Gastroesophageal sphincter (tissue), 4 donors: ENCODE measurements around the gene PCDH12. TPM values are rescaled to one million over a fixed set of nuclear protein-coding genes. Genes with fewer than 3 reads are reported as not detected.
"Not testable (repeated sequence)": the region's sequence is repeated elsewhere in the genome, so short reads cannot be mapped to it uniquely, and the experiment has no call there.

ENCODE experiments used
- ATAC-seq: fragments of 150-250 bp; one replicate; pipeline ENCODE4 v1.9.1; 2016; ENCODE audit warnings: mild to moderate bottlenecking, moderate library complexity
- H3K27ac ChIP-seq, 4 donors: fragments of 200-600 bp; sonication (generic) in 3 of 4; 1 replicate in 3 of 4; 2 replicates in 1 of 4; pipeline ENCODE4 v1.5.1; 2016 to 2019
- H3K27me3 ChIP-seq: fragments of 200-600 bp; sonication (generic); one replicate; pipeline ENCODE4 v1.5.1; 2019
- H3K36me3 ChIP-seq, 2 donors: fragments of 200-600 bp; sonication (generic); one replicate each; pipeline ENCODE4 v1.5.1; 2019; ENCODE audit warnings: control low read depth in 1 of 2
- H3K4me1 ChIP-seq, 3 donors: fragments of 200-600 bp; sonication (generic); 1 replicate in 2 of 3; 2 replicates in 1 of 3; pipeline ENCODE4 v1.5.1; 2016 to 2019; ENCODE audit warnings: control low read depth in 2 of 3
- H3K4me3 ChIP-seq, 2 donors: fragments of 200-600 bp; sonication (generic); one replicate each; pipeline ENCODE4 v1.5.1; 2019; ENCODE audit warnings: mild to moderate bottlenecking in 1 of 2, moderate library complexity in 1 of 2
- H3K9me3 ChIP-seq, 3 donors: fragments of 200-600 bp; sonication (generic); one replicate each; pipeline ENCODE4 v1.5.1; 2017 to 2019; ENCODE audit warnings: control low read depth in 2 of 3
- CTCF ChIP-seq, 4 experiments: fragments of 200-600 bp in 2 of 4; fragments of 450-650 bp in 2 of 4; sonication (generic) in 1 of 4; IDR thresholded peaks; one replicate each; pipeline ENCODE4 v1.5.1; 2017 to 2019; ENCODE audit warnings: antibody characterized with exemption in 4 of 4, mild to moderate bottlenecking in 2 of 4, moderate library complexity in 2 of 4
- EP300 ChIP-seq: sonication (generic); formaldehyde crosslinking; IDR thresholded peaks from one replicate; pipeline ENCODE4 v1.6.1; 2017; ENCODE audit warnings: antibody characterized with exemption, mild to moderate bottlenecking
- POLR2A ChIP-seq, 2 donors: fragments of 450-650 bp; IDR thresholded peaks; one replicate each; pipeline ENCODE4 v1.6.1; 2017; ENCODE audit warnings: antibody characterized with exemption in 2 of 2, mild to moderate bottlenecking in 2 of 2, moderate library complexity in 1 of 2
- POLR2AphosphoS5 ChIP-seq: sonication (generic); formaldehyde crosslinking; IDR thresholded peaks from one replicate; pipeline ENCODE4 v1.6.1; 2017; ENCODE audit warnings: antibody characterized with exemption
- WGBS, 2 donors: methylation state at CpG; one replicate each; pipeline ENCODE4 v1.1.5; 2018; ENCODE audit warnings: low coverage in 1 of 2; 5-methylcytosine and 5-hydroxymethylcytosine counted together
- total RNA-seq, 4 donors: library from RNA; depleted of rRNA; stranded (reverse); fragments of >200 nt; gene quantifications; one replicate each; pipeline ENCODE4 v1.1.0, GENCODE V29; 2016

PCDH12 gene
- total RNA-seq, 4 donors from 2014 or later, result 4.2 to 6.8 (median 6.0) TPM

- no peaks in the 10 kb centered on the region for H3K27me3 ChIP-seq
- no peak for TF ChIP-seq CTCF (IDR thresholded peaks at IDR 0.05)
- TF ChIP-seq EP300, result no peak
- no peak for TF ChIP-seq POLR2A (IDR thresholded peaks at IDR 0.05)
- TF ChIP-seq POLR2AphosphoS5, result no peak
- 75 to 100% methylated on average over 1 to 4 of the region's 19 CpGs for WGBS, 2 donors
- H3K4me3 ChIP-seq, result no peak overlapping the region
- peaks cover 0 to 45% (median 4%) of the 10 kb centered on the region in 3 donors for H3K4me1 ChIP-seq
- no peak overlapping the region for H3K27ac ChIP-seq
- peaks cover 0 to 99% of the 10 kb centered on the region in 2 donors for H3K36me3 ChIP-seq
- H3K9me3 ChIP-seq, result no peaks in the 10 kb centered on the region
- no peak for ATAC-seq
These were observed 28.5 kb downstream of the PCDH12 start for GRCh38 chr5:141929398-141930058.

DNA sequence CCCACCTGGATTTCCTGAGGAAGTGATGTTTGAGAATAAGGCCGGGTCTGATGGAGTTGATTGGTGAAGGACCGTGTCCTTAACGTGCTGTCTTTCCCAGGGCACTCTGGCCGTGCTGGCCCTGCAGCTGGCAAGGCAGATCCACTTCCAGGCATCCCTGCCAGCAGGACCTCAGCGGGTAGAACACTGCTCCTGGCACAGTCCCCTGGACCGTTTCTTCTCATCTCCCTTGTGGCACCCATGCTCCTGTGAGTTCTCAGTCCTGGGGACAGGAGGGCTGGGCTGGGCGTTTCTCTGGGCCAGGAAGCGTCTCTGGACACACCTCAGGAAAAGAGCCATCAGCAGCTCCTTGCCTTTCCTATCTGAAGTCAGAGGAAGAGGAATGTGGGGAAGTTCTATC, 30.0 kb downstream of the PCDH12 start:
- no peak for ATAC-seq

GRCh38 chr5:141926434-141926833, 31.6 kb downstream of the PCDH12 start:
- H3K36me3 ChIP-seq, result peaks cover 0 to 68% of the 10 kb centered on the region in 2 donors
- 75 to 79% methylated on average over 2 of the region's 2 CpGs for WGBS, 2 donors
- no peaks in the 10 kb centered on the region for H3K27me3 ChIP-seq

More for the DNA sequence above, 30.0 kb downstream of the PCDH12 start:
- H3K27ac ChIP-seq, result no peak overlapping the region
- H3K36me3 ChIP-seq, result peaks cover 0 to 84% of the 10 kb centered on the region in 2 donors
- TF ChIP-seq POLR2AphosphoS5 (no peak), CTCF (IDR thresholded peaks at IDR 0.05) (no peak), EP300 (no peak), POLR2A (IDR thresholded peaks at IDR 0.05) (no peak)
- peaks cover 3 to 49% (median 9%) of the 10 kb centered on the region in 3 donors for H3K4me1 ChIP-seq
- H3K9me3 ChIP-seq, result no peaks in the 10 kb centered on the region
- 63 to 80% methylated on average over 3 of the region's 8 CpGs for WGBS, 2 donors
- H3K27me3 ChIP-seq, result no peaks in the 10 kb centered on the region
- H3K4me3 ChIP-seq, result no peak overlapping the region

DNA sequence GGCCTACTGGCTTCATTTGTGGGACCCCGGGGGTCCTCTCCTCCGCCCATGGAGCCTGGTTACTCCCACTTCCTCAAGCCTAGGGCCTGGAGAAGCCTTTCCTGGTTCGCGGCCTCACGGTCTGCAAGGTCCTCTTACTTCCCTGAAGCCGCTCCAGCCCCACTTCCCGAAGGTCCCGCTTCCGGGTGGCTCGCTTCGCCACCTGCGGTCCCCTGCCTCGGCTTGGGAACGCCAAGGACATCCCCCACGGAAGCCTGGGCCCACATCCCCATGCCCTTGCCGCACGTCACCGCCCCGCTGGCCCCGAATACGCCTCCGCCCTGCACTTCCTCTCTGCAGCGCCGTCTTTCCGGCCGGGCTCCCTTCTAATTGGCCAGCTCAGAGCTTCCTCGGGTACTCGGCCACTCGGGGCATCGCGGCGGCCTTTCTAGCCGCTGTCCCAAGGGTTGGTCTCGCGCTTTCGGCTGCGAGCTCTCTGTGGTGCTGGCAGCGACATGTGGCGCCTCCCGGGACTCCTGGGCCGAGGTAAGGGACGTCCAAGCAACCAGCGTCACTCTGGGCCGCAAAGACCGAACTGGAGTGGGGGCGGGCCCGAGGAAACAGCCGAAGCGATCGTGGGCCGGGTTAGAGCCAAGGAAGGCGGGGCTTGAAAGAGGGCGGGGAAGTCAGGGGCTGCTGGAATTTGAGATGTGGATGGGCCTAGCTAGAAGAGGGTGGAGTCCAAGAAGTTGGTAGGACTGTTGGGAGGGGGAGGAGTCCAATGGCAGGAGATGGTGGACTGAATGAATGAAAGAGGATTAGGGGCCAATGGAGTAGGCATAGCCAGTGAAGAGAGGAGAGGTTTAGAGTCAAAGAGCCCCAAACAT, 34.3 kb downstream of the PCDH12 start, which contains the start of gene DELE1:
Gene DELE1, plus strand, starts transcription at position 424 of the 866 bp plus-strand sequence. Its CDS starts 71 bp downstream, at position 495.
- WGBS, 2 donors, result 0 to 2% methylated on average over 7 to 16 of the region's 53 CpGs
- peak; percentile 99 for ATAC-seq
- Histone ChIP-seq H3K27me3 (no peaks in the 10 kb centered on the region), H3K4me3 (peak within 1 kb of the TSS; percentile 64 to 73), H3K27ac (peak within 1 kb of the TSS; percentile 84 to 97 (median 96)), H3K9me3 (no peaks in the 10 kb centered on the region), H3K4me1 (peaks cover 3 to 55% (median 13%) of the 10 kb centered on the region in 3 donors), H3K36me3 (peaks cover 0 to 40% of the 10 kb centered on the region in 2 donors)
- no peak for TF ChIP-seq EP300
- peak in 2 of 4 experiments; percentile 12 to 19 for TF ChIP-seq CTCF (IDR thresholded peaks at IDR 0.05)
- peak; percentile 81 for TF ChIP-seq POLR2AphosphoS5
- TF ChIP-seq POLR2A (IDR thresholded peaks at IDR 0.05), result peak; percentile 73 to 82

More at GRCh38 chr5:141926434-141926833, 31.6 kb downstream of the PCDH12 start:
- Histone ChIP-seq H3K4me1 (peaks cover 3 to 57% (median 13%) of the 10 kb centered on the region in 3 donors), H3K27ac (no peak overlapping the region), H3K4me3 (no peak overlapping the region), H3K9me3 (no peaks in the 10 kb centered on the region)
- no peak for TF ChIP-seq POLR2AphosphoS5
- no peak for TF ChIP-seq CTCF (IDR thresholded peaks at IDR 0.05)
- no peak for TF ChIP-seq POLR2A (IDR thresholded peaks at IDR 0.05)
- no peak for TF ChIP-seq EP300
- no peak for ATAC-seq

DNA sequence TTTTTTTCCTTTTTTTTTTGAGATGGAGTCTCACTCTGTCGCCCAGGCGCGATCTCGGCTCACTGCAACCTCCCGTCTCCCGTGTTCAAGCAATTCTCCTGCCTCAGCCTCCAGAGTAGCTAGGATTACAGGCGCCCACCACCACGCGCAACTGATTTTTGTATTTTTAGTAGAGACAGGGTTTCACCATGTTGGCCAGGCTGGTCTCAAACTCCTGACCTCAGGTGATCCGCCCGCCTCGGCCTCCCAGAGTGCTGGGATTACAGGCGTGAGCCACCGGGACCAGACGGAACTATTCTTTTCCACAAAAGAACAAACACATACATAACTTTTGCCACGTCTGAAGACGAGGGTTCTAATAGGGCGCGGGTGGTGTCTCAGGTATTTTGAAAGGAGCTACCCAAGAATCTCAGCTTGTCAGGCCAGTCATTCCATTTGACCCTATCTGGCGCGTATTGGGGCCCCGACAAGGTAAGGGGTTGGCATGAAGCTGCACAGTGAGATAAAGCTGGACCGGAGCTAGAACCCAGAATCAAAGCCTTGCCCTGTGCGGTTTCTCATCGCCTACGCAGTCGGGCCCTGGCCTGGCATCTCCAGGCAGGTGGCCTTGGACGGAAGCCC, 35.1 kb downstream of the PCDH12 start:
- Histone ChIP-seq H3K27ac (peak overlapping the region; percentile 84 to 97 (median 96)), H3K36me3 (peaks cover 0 to 33% of the 10 kb centered on the region in 2 donors), H3K4me1 (peaks cover 3 to 49% (median 13%) of the 10 kb centered on the region in 3 donors), H3K4me3 (peak overlapping the region; percentile 64 to 73)
- ATAC-seq, H3K27me3 ChIP-seq, H3K9me3 ChIP-seq: not testable (repeated sequence)
- whole genome bisulfite sequencing, 2 donors, result 31 to 80% methylated on average over 9 to 17 of the region's 28 CpGs
